HepG2 (cell line): ENCODE measurements around the gene ZFR2. TPM values are rescaled to one million over a fixed set of nuclear protein-coding genes. Genes with fewer than 3 reads are reported as not detected.

ENCODE experiments used
- ATRX ChIP-seq: sonication (generic); formaldehyde crosslinking; IDR thresholded peaks from 2 replicates; pipeline ENCODE4 v1.4.0; 2020; ENCODE audit warnings: missing genetic modification reagents, borderline replicate concordance
- DMAP1 ChIP-seq: IDR thresholded peaks from 2 replicates; pipeline ENCODE4 v1.6.1; 2016
- ISL2 ChIP-seq: sonication (generic); formaldehyde crosslinking; IDR thresholded peaks from 2 replicates; pipeline ENCODE4 v1.5.0; 2020; ENCODE audit warnings: missing genetic modification reagents
- KDM5A ChIP-seq: fragments of 200-600 bp; sonication (generic); IDR thresholded peaks from 2 replicates; pipeline ENCODE4 v1.7.0; 2018; ENCODE audit warnings: antibody characterized with exemption, mild to moderate bottlenecking, low read length, borderline replicate concordance
- MAZ ChIP-seq, 2 experiments: sonication (generic) in 1 of 2; formaldehyde crosslinking in 1 of 2; IDR thresholded peaks; 2 replicates each; pipeline versions ENCODE4 v1.5.0 to v1.6.1; 2012 to 2020; ENCODE audit warnings: low read depth in 2 of 2, mild to moderate bottlenecking in 2 of 2, borderline replicate concordance in 1 of 2, improper control_type of control experiment in 1 of 2, low read length in 1 of 2, missing genetic modification reagents in 1 of 2, moderate library complexity in 1 of 2
- NCOR1 ChIP-seq: fragments of 200-600 bp; sonication (generic); IDR thresholded peaks from 2 replicates; pipeline ENCODE4 v1.7.0; 2017; ENCODE audit warnings: antibody characterized with exemption, low read length, borderline replicate concordance
- SOX13 ChIP-seq, 3 experiments: fragments of 450-650 bp in 1 of 3; sonication (generic) in 1 of 3; formaldehyde crosslinking in 1 of 3; IDR thresholded peaks in 2 of 3; conservative IDR thresholded peaks in 1 of 3; 2 replicates each; pipeline versions ENCODE4 v1.5.0 to v1.6.1; 2016 to 2020; ENCODE audit warnings: antibody characterized with exemption in 1 of 3, mild to moderate bottlenecking in 1 of 3, missing compliant biosample characterization in 1 of 3, missing genetic modification reagents in 1 of 3, moderate library complexity in 1 of 3
- YEATS4 ChIP-seq: sonication (generic); formaldehyde crosslinking; IDR thresholded peaks from 2 replicates; pipeline ENCODE4 v1.4.0; 2020; ENCODE audit warnings: missing genetic modification reagents, borderline replicate concordance
- ZMYM2 ChIP-seq: sonication (generic); formaldehyde crosslinking; IDR thresholded peaks from 2 replicates; pipeline ENCODE4 v1.8.0; 2022; ENCODE audit warnings: mild to moderate bottlenecking, missing genetic modification reagents
- ZNF225 ChIP-seq: sonication (generic); formaldehyde crosslinking; IDR thresholded peaks from 2 replicates; pipeline ENCODE4 v1.4.0; 2020; ENCODE audit warnings: mild to moderate bottlenecking, missing genetic modification reagents
- ZNF335 ChIP-seq: sonication (generic); formaldehyde crosslinking; IDR thresholded peaks from 2 replicates; pipeline ENCODE4 v1.4.0; 2020; ENCODE audit warnings: missing genetic modification reagents
- ZNF547 ChIP-seq: sonication (generic); formaldehyde crosslinking; IDR thresholded peaks from 2 replicates; pipeline ENCODE4 v1.5.1; 2020; ENCODE audit warnings: mild to moderate bottlenecking, missing genetic modification reagents
- ZNF737 ChIP-seq: sonication (generic); formaldehyde crosslinking; IDR thresholded peaks from 2 replicates; pipeline ENCODE4 v1.5.0; 2020; ENCODE audit warnings: missing genetic modification reagents, mild to moderate bottlenecking, borderline replicate concordance
- ZSCAN9 ChIP-seq: IDR thresholded peaks from 2 replicates; pipeline ENCODE4 v1.6.1; 2016; ENCODE audit warnings: borderline replicate concordance
- polyA plus RNA-seq, 8 experiments: library from polyadenylated mRNA; depleted of rRNA in 3 of 8; stranded (reverse) in 7 of 8; unstranded in 1 of 8; fragments of >200 nt; fragmentation: Illumina TruSeq in 4 of 8; extraction: Trizol in 4 of 8; gene quantifications; 2 replicates each; pipeline versions ENCODE4 v1.2.1 to v1.2.3, GENCODE V29; 2011 to 2016; ENCODE audit warnings: low read depth in 4 of 8, missing spikeins in 1 of 8, mixed read lengths in 1 of 8; ENCODE audit not compliant: insufficient read depth in 1 of 8
- total RNA-seq, 5 experiments: library from RNA; depleted of rRNA; stranded (reverse); fragments of >200 nt; fragmentation: Illumina TruSeq; extraction: Trizol; gene quantifications; 2 replicates each; pipeline ENCODE4 v1.2.3, GENCODE V29; 2016; ENCODE audit warnings: low read depth in 1 of 5
- TF ChIP-seq, protein P1 (sequence below), 2 experiments: sonication (generic) in 1 of 2; formaldehyde crosslinking in 1 of 2; IDR thresholded peaks; 2 replicates each; pipeline versions ENCODE4 v1.4.0 to v1.6.1; 2016 to 2020; ENCODE audit warnings: borderline replicate concordance in 1 of 2, low read depth in 1 of 2, mild to moderate bottlenecking in 1 of 2, missing genetic modification reagents in 1 of 2
- TF ChIP-seq, protein P2 (sequence below): sonication (generic); formaldehyde crosslinking; IDR thresholded peaks from 2 replicates; pipeline ENCODE4 v1.4.0; 2020; ENCODE audit warnings: missing genetic modification reagents
- TF ChIP-seq, protein P3 (sequence below): sonication (generic); formaldehyde crosslinking; IDR thresholded peaks from 2 replicates; pipeline ENCODE4 v1.4.0; 2020; ENCODE audit warnings: missing genetic modification reagents

Gene ZFR2
- total and polyA plus RNA-seq, 2 of the 13 experiments (the other 11 are each of a cell fraction or from before 2014, with no cell fraction given), result 0.37 to 0.69 TPM

DNA sequence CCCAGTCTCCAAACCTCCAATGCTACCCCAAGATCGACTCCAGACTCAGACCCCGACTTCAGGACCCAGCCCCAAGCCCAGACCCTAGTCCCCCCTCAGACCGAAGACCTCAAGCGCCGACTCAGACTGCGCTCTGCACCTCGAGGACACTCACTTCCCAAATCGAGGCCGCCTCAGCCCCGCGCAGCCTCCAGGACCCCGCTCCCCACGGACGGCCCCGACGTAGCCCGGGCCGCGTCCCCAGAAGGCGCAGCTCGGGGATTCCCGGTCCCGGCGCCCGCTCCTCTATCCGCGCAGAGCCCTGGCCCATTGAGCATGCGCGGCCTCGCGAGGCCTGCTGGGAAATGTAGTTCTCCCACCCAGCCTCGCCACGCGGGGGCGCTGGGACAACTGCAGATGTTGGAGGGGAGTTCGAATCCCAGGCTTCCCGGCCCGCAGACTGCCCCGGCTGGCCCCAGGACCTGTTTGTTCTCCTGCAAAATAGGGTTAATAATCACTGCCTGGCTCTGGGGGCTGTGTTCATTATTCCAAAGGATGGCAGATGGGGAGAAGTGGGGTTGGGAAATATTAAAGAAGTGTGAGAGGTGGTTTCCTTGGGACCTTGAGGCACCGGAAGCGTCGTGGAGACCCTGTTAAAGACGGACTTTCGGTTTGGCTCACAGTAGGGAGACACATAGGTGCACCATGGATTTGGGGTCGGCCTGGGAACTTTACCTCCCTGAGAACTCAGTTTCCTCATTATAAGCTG, 107.3 kb downstream of the ZFR2 start, which contains the start of gene APBA3 (continued):
- TF ChIP-seq, protein P1, sequence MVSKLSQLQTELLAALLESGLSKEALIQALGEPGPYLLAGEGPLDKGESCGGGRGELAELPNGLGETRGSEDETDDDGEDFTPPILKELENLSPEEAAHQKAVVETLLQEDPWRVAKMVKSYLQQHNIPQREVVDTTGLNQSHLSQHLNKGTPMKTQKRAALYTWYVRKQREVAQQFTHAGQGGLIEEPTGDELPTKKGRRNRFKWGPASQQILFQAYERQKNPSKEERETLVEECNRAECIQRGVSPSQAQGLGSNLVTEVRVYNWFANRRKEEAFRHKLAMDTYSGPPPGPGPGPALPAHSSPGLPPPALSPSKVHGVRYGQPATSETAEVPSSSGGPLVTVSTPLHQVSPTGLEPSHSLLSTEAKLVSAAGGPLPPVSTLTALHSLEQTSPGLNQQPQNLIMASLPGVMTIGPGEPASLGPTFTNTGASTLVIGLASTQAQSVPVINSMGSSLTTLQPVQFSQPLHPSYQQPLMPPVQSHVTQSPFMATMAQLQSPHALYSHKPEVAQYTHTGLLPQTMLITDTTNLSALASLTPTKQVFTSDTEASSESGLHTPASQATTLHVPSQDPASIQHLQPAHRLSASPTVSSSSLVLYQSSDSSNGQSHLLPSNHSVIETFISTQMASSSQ (IDR thresholded peaks at IDR 0.05; ENCODE audit: low read depth), result no peak
- TF ChIP-seq, protein P1 (CRISPR knock-in tag; IDR thresholded peaks at IDR 0.05; ENCODE audit: borderline replicate concordance), result peak; percentile 28; the same call in 1 of the 2 replicates
- TF ChIP-seq ZNF737, result no peak
- peak; percentile 68; the same call in 1 of the 2 replicates for TF ChIP-seq ZNF225 (CRISPR knock-in tag)
- peak; percentile 10; the same call in 1 of the 2 replicates for TF ChIP-seq NCOR1
- TF ChIP-seq, protein P2, sequence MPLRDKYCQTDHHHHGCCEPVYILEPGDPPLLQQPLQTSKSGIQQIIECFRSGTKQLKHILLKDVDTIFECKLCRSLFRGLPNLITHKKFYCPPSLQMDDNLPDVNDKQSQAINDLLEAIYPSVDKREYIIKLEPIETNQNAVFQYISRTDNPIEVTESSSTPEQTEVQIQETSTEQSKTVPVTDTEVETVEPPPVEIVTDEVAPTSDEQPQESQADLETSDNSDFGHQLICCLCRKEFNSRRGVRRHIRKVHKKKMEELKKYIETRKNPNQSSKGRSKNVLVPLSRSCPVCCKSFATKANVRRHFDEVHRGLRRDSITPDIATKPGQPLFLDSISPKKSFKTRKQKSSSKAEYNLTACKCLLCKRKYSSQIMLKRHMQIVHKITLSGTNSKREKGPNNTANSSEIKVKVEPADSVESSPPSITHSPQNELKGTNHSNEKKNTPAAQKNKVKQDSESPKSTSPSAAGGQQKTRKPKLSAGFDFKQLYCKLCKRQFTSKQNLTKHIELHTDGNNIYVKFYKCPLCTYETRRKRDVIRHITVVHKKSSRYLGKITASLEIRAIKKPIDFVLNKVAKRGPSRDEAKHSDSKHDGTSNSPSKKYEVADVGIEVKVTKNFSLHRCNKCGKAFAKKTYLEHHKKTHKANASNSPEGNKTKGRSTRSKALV (CRISPR knock-in tag), result 0 out of 2 replicates have a peak, but pooled peaks have one; percentile 29
- 0 out of 2 replicates have a peak, but pooled peaks have one; percentile 57 for TF ChIP-seq ISL2 (CRISPR knock-in tag)
- TF ChIP-seq SOX13 (IDR thresholded peaks at IDR 0.05), result no peak
- peak in 1 of 2 experiments; percentile 43; a peak in 2 of 4 replicates for TF ChIP-seq SOX13 (CRISPR knock-in tag; conservative IDR thresholded peaks at IDR 0.05 in 1 of 2, IDR thresholded peaks at IDR 0.05 in 1 of 2)
- peak; percentile 99 for TF ChIP-seq ZMYM2 (CRISPR knock-in tag)
- no peak for TF ChIP-seq MAZ (IDR thresholded peaks at IDR 0.05; ENCODE audit: borderline replicate concordance, low read depth, low read length)
- TF ChIP-seq MAZ (CRISPR knock-in tag; IDR thresholded peaks at IDR 0.05; ENCODE audit: low read depth), result peak; percentile 69
- peak; percentile 4; the same call in 1 of the 2 replicates for TF ChIP-seq ATRX (CRISPR knock-in tag)
- TF ChIP-seq, protein P3, sequence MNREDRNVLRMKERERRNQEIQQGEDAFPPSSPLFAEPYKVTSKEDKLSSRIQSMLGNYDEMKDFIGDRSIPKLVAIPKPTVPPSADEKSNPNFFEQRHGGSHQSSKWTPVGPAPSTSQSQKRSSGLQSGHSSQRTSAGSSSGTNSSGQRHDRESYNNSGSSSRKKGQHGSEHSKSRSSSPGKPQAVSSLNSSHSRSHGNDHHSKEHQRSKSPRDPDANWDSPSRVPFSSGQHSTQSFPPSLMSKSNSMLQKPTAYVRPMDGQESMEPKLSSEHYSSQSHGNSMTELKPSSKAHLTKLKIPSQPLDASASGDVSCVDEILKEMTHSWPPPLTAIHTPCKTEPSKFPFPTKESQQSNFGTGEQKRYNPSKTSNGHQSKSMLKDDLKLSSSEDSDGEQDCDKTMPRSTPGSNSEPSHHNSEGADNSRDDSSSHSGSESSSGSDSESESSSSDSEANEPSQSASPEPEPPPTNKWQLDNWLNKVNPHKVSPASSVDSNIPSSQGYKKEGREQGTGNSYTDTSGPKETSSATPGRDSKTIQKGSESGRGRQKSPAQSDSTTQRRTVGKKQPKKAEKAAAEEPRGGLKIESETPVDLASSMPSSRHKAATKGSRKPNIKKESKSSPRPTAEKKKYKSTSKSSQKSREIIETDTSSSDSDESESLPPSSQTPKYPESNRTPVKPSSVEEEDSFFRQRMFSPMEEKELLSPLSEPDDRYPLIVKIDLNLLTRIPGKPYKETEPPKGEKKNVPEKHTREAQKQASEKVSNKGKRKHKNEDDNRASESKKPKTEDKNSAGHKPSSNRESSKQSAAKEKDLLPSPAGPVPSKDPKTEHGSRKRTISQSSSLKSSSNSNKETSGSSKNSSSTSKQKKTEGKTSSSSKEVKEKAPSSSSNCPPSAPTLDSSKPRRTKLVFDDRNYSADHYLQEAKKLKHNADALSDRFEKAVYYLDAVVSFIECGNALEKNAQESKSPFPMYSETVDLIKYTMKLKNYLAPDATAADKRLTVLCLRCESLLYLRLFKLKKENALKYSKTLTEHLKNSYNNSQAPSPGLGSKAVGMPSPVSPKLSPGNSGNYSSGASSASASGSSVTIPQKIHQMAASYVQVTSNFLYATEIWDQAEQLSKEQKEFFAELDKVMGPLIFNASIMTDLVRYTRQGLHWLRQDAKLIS (CRISPR knock-in tag), result no peak
- TF ChIP-seq YEATS4 (CRISPR knock-in tag), result peak; percentile 46; the same call in 1 of the 2 replicates
- TF ChIP-seq ZSCAN9, result peak; percentile 47; the same call in 1 of the 2 replicates
- TF ChIP-seq DMAP1 (CRISPR knock-in tag), result peak; percentile 68; the same call in 1 of the 2 replicates
- TF ChIP-seq ZNF335 (CRISPR knock-in tag), result peak; percentile 87
- TF ChIP-seq KDM5A, result peak; percentile 67; the same call in 1 of the 2 replicates
- TF ChIP-seq ZNF547 (CRISPR knock-in tag), result peak; percentile 88; the same call in 1 of the 2 replicates
